NOMO-1 (cell line): ENCODE measurements around the gene NOTCH2.
"Not testable (repeated sequence)": the region's sequence is repeated elsewhere in the genome, so short reads cannot be mapped to it uniquely, and the experiment has no call there.

Experiments used
- DNase-seq, 2 experiments: peaks; one replicate each; lab custom pipeline; 2025; ENCODE audit not compliant: unreplicated experiment in 2 of 2; lab: John Stamatoyannopoulos, UW

NOTCH2 gene

DNA sequence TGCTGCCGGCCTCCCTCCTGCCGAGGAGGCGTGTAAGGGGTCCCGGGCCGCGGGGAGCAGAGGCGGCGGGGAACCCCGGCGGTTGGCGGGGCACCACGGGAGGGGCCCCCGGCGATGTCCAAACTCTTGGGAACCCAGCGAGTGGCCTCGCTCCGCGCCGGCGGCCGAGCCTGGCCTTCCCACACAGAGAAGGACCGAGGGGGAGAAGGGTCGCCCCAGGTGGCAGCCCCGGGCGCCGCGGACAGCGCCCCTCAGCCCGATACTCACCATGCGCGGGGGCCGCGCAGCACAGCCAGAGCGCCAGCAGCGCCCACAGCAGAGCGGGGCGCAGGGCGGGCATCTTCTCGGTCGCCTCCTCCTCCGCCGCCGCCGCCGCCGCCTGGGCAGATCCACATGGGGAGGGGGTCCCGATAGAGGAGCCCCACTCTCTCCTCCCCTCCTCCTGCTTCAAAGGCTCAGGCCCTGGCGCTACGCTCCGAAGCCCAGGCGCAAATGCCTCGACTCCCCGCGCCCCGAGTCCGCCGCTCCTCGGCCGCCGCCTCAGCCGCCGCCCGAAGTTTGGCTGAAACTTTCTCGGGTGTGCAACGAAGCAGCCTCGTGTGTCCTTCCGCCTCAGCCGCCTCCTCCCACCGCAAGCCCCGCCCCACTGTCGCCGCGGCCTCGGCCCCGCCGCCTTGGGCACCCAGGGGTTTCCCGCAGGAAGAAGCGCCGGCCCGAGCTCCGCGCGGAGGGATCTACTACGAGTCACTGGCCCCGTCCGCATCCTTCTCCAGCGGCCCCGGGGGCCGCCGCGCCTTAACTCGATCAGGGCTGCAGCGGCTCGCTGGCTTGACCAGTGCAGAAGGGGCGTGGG is at the start of gene NOTCH2:
Gene NOTCH2 (minus strand): TSS at position 596 of the 853 bp plus-strand sequence. CDS start 256 bp downstream, at position 340.
- peak; percentile 11 to 26 for DNase-seq

DNA sequence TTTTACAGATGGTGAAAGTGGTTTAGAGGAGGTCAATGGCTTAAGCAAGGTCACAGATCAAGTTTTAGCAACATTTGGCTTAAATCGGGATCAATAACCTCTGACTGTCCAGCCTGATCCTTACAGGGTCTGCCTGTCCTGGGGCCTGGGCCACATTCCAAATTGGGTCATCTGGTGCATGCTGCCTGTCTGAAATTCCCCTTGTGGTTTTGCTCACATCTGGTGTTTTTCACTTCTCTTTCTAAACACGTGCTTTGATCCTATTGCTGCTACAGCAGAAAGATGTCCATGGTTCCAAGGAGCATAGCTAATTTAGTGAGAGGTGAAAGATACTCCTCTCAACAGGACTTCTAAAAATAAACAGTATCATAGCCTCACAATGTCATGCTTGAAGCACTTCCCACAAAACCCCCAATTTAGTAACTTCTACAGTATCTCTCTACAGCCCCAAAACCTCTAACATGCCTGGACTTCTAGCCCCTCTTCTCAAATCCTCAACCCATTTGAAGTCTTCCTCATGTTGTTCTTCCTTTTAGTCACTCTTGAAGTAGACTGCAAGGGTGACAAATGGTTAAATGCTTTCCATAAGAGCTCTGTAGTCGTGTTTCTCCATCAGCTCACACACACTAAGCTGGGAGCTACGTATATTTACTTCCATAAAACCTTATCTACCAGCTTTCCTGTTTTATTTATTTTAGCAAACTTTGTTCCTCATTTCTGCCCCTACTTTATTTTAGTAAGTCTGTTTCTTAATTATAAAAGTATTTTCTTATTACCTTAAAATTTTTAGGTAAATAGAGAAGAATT is 48.1 kb upstream of the NOTCH2 start:
- not testable (repeated sequence) for DNase-seq

DNA sequence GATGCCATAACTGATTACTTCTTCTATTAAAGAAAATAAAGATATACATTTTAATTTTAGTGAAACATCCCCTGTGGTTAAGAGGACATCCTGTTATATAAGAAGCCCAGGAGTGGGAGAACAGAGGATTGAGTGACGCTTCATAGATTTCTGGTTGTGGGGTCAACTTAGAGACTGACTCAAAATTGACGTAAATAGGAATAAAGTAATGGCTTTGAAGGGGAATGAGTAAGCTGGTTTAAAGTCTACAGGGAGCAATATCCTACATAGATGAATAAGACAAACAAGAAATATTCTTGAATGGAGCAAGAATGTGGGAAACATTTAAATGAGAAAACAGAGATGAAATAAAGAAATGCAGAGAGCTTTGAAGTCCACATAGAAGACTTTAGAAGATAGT is 46.6 kb upstream of the NOTCH2 start:
- not testable (repeated sequence) for DNase-seq

DNA sequence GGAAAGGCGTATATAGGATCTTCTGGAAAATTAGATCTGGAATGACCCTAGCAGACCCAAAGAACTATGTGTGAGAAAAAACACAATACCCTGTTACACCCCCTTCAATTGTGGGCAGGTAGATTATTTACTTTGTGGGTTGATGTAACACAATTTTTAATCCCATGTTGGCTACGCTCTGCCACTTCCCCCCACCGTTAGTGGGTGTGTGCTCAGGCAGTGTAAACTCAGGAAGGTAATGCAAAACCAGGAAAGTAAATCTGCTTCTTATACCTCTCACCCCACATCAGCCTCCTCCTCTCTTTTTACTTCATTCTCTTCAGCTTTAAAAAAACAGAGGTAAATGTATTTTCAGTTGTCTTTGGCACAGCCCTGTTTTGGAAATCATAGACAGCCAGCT is 43.7 kb upstream of the NOTCH2 start:
- DNase-seq, result not testable (repeated sequence)

DNA sequence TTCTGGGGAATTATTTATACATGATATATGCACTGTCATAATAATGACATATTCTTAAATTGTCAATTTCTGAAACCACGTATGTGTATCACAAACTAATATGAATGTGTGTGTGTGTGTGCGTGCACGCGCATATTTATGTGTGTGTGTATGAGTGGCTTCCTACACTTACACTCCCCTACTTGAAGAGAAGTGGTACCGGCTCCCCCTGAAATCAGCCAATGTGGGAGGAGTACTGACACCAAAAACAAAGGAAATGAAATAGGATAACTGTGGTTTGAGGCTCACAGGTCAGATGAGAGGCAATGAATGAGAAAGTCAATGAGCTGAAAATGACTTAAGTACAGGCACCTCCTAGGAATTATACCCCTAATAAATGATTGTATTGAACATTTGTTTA is 42.8 kb upstream of the NOTCH2 start:
- not testable (repeated sequence) for DNase-seq

DNA sequence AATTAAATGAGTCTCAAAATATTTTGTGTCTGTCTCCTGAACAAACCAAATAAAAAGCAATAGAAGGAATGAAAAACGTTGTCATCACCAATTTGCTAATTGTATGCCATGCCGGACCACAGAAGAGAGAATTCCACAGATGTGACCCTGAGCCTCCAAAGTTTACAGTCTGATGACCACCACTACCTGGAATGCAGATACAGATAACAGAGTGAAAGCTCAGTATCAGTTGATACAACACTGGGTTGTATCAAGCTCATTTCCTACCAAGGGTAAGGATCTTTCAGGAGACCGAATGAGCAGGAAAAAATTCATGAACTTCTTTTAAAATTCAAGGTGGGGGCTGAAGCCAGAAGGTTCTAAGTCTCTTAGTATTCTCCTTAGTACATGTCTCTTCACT is 42.3 kb upstream of the NOTCH2 start:
- DNase-seq, result not testable (repeated sequence)

DNA sequence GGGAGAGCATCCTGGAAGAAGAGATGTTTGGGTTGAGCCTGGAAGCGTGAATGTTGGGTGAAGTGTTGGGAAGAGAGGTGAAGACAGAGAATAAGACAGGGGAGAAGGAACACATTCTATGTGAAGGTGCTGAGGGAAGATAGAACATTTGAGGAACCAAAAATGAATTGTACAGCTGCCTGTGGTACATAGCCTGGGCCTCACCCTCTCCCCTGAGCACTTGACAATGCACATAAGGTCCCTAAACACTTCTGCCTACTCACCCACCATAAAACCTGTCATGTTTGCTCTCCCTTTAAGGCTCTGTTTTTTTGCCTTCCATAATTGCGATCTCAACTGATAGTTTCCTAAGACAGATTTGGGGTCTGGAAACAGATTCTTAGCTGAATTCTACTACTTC is 41.5 kb upstream of the NOTCH2 start:
- not testable (repeated sequence) for DNase-seq

DNA sequence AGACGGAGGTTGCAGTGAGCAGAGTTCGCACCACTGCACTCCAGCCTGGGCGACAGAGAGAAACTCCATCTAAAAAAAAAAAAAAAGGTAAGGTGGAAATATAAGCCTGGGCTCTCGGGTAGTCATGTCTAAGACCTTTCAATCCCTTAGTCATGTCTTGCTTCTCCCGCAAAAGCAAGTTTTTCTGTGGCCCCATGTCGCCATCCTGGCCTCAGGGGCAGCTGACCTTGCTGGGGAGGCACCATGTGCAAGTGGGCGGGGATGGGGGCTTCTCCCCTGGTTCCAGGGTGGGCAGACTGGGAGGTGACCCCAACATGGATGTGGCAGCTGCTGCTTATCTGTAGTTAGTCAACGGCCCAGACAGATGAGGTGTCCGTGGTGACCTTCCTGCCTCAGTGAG is 40.2 kb upstream of the NOTCH2 start:
- DNase-seq, result not testable (repeated sequence)

DNA sequence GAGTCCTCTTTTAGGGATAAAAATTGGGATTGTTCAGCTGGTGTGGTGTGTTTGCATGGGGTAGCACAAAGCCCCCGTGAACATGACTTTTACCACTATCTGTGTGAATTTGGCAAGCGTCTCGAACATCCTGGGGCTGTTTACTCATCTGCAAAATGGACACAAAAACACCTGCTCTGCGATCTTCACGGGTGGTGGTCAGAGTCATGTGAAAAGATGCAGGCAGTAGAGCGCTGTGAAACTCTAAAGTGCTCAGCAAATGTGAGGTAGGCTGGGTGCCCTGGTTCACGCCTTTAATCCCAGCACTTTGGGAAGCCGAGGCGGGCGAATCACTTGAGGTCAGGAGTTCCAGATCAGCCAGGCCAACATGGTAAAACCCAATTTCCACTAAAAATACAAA is 39.7 kb upstream of the NOTCH2 start:
- not testable (repeated sequence) for DNase-seq

DNA sequence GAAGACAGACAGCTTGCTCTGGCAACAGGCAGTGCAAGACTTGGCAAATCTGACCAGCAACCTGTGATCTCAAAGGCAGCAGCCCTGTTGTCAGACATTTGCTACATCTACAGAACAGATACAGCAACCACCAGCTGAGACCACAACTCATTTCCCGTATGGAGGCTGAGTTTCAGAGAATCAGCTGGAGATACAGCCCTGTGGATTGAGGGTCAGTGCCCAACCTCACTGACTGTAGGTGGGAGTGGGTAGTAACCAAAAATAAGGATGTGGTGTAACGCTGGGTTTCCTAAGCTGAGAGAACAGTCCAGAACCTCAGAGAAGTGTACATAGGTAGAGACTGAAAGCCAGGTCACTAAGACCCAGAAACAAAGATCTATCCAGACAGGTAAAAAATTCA is 35.8 kb upstream of the NOTCH2 start:
- DNase-seq, result not testable (repeated sequence)

DNA sequence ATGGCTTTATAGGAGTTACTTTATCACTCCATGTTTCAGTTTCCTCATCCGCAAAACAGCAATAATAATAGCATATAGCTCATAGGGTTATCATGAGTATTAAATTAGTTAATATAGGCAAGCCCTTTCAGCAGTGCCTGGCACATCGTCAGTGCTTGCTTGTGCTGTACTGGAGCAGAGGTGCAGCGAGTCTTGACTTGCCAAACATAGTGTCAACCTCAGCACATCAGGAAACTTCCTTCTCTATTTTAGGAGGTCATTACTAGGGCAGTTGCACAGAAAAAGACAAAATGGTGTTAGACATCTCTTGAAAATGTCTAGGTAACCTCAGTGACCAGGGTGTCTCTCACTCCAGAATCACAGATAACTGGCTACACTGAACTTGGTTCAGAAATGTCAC is 34.3 kb upstream of the NOTCH2 start:
- DNase-seq, result not testable (repeated sequence)

DNA sequence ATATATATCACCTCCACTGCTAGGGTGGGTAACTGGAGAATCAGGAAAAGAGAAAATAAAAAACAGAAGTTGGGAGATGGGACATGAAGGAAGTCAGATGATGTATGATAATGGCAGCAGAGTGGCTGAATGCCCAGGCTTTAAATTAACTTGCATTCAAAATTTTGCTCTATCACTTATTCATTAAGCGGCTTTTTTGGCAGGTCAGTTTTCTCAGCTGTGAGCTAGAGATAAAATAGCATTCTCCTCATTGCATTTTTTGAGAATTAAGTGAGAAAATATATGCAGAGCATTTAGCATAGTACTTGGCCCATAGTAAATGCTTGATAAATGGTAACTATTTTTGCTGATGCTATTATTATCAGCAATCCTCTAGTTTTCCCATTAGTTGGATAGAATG is 32.1 kb upstream of the NOTCH2 start:
- not testable (repeated sequence) for DNase-seq

DNA sequence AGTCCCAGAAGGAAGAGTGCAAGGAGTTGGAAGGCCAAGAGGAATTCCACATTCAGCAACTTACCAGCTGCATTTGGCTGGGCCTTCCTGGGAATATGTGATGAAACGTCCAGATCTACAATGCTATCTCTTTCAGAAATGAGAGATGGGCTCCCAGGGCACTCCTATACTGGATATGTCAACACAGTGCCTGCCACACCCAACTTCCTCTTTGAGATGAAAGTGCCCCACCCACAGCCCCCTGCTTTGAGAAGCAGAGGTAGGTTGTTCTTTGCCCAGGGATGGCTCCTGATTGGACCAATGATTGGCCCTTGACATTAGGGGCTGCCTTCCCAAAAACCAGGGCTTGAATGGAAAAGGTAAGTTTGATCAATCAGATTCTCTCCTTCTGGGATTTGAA is 31.1 kb upstream of the NOTCH2 start:
- not testable (repeated sequence) for DNase-seq

DNA sequence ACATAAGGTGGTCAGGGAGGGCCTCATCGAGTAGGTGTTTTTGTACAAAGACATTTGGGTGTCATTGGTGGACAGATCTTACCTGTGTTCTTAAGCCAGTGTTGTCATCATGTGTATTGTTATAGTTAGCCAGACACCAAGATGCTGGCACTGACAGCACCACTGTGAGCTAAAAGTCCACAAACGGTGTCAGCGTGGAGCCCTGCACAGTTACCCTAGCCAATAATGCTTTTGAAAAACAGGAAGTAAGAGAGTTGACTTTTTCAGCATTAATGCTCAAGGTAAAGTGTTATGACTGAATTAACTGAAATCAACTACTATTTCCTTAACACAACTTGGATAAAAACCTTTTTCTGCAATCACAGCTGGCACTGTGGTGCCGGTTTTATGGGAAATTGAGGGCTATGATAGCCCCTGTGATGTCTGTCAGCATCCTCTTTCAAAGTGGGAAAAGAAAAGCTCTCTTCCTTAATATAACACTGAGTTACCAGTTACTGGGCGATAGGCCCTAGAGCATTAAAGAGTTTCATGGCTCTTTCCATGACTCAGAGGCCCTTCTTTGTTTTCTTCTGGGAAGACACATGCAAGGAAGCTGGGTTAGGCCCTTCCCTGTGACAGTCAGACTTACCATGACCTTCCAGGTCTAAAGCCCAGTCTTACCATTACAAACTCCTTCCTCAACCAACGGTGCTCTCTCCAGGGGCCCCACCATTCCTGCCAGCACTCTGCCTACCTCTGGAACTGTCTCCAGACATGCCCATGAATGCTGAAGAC is 29.7 kb upstream of the NOTCH2 start:
- DNase-seq, result not testable (repeated sequence)

DNA sequence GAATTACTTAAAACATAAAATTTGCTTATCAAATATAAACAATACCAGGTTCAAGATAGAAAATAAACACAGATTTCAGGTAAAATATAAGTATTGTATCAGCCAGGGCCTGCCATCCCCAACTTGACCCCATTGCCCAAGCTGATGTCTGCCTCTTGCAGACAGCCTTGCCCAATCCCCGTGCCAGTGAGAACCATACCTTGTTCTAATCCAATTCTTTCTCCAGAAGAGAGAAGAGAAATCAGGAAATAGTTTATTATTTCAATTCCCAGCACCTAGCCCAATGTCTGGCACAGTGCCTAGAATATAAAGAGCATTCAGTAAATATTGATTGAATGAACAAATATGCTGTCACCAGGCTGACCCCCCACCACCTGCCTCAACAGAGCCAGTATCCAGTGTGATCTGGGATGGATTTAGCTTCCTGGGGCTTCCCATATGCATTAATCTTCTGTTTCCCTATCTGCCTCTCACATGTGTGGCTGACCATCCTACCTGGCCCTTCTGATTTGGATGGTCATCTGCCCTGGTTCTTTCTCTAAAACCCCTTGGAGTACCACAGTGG is 27.6 kb upstream of the NOTCH2 start:
- not testable (repeated sequence) for DNase-seq

DNA sequence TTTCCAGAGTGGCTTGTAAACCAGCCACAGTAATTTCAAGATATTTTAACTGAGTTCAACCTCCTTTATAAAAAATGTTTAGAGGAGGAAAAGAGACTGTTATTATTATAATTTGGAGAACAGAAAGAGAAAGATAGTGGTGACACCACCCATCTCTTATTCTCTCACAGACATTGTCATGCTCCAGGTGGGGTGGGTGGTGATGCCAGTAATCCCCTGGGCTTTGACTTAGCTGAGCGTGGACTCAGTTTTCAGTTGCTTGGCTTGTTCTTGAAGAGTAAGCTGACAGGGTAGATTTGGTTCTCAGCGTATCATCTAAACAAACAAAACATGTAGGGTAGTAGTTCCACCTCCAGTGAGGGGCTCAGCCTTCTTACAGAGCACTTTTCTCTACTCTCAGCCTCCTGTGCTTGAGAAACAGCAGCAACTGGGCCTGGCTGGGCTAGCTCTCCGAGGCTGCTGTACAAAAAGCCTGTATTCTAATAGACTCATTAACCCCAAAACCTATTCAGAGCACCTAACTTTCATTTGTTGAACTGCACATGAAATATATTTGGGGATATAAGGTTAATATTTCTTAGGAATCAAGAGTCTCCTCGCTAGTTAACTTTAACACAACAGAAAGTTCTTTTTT is 24.2 kb upstream of the NOTCH2 start:
- not testable (repeated sequence) for DNase-seq

DNA sequence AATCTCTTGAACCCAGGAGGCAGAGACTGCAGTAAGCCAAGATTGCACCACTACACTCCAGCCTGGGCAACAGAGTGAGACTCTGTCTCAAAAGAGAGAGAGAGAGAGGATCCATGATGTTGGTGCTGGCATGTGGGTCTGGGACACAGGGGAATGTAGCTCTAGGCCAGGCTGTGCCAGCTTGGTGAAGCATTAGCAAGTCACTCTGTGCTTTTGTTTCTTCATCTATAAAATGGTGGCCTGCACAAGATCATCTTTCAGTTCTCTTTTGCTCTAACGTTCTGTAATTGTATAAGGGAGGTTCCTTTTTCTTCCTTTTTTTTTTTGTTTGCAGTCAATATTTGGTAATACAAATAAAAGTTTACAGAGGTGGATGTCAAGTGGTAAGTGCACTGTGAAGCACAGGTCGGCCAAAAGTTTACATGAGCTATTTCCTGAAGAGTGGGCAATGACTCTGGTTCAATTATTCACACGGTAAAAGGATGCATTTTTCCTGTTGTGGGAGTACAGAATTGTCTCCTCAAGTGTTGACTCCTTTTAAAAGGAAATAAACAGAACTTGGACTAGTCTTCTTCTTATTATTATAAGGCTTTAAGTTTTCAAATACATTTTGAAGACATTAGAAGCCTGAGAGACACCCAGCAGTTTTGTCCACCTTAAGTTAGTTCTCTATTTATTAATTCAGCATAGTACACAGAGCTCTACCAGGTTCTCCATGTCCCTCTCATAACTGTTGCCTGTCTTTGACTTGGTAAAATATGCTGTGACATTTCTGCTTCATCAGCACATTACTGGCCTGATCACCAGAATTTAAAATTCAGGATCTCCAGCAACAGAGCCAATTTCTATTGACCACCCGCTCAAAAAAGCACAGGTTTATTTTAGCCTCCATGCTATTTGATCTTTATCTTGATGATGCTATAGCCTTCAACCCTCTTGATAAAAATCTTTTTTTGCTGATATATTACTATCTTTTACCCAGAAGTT is 23.1 kb upstream of the NOTCH2 start:
- not testable (repeated sequence) for DNase-seq

DNA sequence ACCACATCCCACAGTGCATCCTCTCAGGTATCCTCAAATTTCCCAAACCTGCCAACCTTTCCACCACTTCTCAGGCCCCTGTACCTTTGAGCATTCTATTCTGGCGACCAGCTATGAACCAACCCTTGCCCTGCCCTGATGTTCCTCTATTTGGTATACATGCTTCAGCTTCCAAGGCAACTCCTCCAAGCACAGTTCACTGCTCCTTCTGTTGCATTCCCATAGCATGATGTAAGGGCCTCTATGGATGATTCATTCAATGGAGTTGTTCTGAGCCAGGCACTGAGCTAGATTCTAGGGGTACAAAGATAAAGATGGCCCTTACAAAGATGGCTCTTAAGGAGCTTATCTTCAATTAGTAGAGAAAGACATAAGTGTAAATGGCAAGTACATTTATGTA is 21.4 kb upstream of the NOTCH2 start:
- DNase-seq, result not testable (repeated sequence)

DNA sequence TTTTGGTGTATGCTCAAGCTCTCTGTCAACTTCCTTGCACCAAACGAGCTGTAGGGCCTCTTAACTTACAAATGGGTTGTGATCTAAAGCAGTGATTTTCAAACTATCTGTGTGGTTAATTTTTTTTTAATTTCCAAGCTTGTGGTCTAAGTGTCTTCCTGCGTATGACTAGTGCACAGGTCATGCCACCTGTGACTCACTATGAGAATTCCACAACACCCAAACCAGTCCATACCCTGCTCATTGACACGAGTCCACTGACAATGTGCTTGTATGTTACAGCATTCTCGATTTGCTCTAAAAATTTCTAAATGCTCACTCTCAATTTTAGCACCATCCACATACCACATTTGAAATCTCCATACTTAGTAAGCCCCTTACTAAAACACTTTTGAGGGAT is 18.5 kb upstream of the NOTCH2 start:
- not testable (repeated sequence) for DNase-seq
